Activated CD8-positive, alpha-beta T cell treated with anti-CD3 and anti-CD28 coated beads for 36 hours (primary cell): ENCODE data around the gene PID1. TPM values are rescaled to one million over a fixed set of nuclear protein-coding genes. Genes with fewer than 3 reads are reported as not detected.

Source experiments
- ATAC-seq: fragments of 200-7000 bp; cut with Tn5 transposase; one replicate; pipeline ENCODE4 v1.10.0; 2021; ENCODE audit warnings: mild to moderate bottlenecking, moderate library complexity
- CTCF ChIA-PET: fragments of 350-600 bp; sonication (Branson Sonifier 250); formaldehyde crosslinking; loops from one replicate; lab custom pipeline; 2021; ENCODE audit warnings: antibody characterized with exemption; lab: Charles Lee
- POLR2A ChIA-PET: fragments of 350-600 bp; sonication (Branson Sonifier 250); formaldehyde crosslinking; loops from one replicate; lab custom pipeline; 2021; ENCODE audit warnings: antibody characterized with exemption; lab: Charles Lee
- DNase-seq: peaks from one replicate; pipeline ENCODE4 v3.0.0-alpha.2; 2020
- H3K27ac Mint-ChIP-seq: one replicate; pipeline ENCODE4 v1.8.0; 2021; ENCODE audit warnings: mild to moderate bottlenecking, mixed read lengths
- H3K27me3 Mint-ChIP-seq: one replicate; pipeline ENCODE4 v1.8.0; 2021; ENCODE audit warnings: mixed read lengths
- H3K36me3 Mint-ChIP-seq: one replicate; pipeline ENCODE4 v1.8.0; 2021; ENCODE audit warnings: low read depth, mixed read lengths
- H3K4me1 Mint-ChIP-seq: one replicate; pipeline ENCODE4 v1.8.0; 2021; ENCODE audit warnings: low read depth, mixed read lengths
- H3K4me3 Mint-ChIP-seq: one replicate; pipeline ENCODE4 v1.8.0; 2021; ENCODE audit warnings: mild to moderate bottlenecking, moderate library complexity, mixed read lengths
- H3K9me3 Mint-ChIP-seq: one replicate; pipeline ENCODE4 v1.8.0; 2021; ENCODE audit warnings: mixed read lengths
- intact Hi-C: fragments of 100-400 bp; cut with micrococcal nuclease; formaldehyde crosslinking; loops from one replicate; pipeline ENCODE4 v1.10.0; 2022
- total RNA-seq, 2 experiments: library from RNA; stranded (reverse); gene quantifications; one replicate each; pipeline ENCODE4 v1.2.3, GENCODE V29; 2021
- TF ChIP-seq, protein P1 (sequence below): fragments of 200-600 bp; IDR thresholded peaks from one replicate; pipeline ENCODE4 v1.8.0; 2022; ENCODE audit warnings: antibody characterized with exemption, mild to moderate bottlenecking

The PID1 gene
- total RNA-seq, 2 experiments from 2014 or later, result not detected

DNA sequence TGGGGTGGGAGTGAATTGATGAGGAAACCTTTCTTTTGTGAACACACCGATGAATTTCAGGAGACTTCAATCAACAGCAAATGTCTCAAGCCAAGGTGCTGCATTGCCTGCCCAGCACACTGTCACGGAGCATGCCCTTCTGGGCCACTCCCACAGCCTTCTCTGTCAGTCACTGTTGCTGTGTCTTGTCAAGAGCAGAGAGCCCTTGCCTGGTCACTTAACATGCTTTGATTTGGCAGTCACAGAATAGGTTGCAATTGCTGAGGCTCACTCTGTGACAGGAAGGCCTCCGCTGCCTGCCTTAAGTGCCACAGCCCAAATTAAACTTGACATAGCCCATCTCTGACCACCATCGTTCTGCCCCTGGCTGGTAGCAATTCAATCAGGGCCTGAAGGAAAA, 225.4 kb downstream of the PID1 start:
- intact Hi-C loops, result no loop called here
- H3K27ac Mint-ChIP-seq, result no peak overlapping the region
- TF ChIP-seq, protein P1, sequence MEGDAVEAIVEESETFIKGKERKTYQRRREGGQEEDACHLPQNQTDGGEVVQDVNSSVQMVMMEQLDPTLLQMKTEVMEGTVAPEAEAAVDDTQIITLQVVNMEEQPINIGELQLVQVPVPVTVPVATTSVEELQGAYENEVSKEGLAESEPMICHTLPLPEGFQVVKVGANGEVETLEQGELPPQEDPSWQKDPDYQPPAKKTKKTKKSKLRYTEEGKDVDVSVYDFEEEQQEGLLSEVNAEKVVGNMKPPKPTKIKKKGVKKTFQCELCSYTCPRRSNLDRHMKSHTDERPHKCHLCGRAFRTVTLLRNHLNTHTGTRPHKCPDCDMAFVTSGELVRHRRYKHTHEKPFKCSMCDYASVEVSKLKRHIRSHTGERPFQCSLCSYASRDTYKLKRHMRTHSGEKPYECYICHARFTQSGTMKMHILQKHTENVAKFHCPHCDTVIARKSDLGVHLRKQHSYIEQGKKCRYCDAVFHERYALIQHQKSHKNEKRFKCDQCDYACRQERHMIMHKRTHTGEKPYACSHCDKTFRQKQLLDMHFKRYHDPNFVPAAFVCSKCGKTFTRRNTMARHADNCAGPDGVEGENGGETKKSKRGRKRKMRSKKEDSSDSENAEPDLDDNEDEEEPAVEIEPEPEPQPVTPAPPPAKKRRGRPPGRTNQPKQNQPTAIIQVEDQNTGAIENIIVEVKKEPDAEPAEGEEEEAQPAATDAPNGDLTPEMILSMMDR, result no peak
- H3K4me3 Mint-ChIP-seq, result no peak overlapping the region
- CTCF ChIA-PET, result no interaction called here
- H3K9me3 Mint-ChIP-seq, result no peaks in the 10 kb centered on the region
- ATAC-seq (no peak), DNase-seq (no peak)
- H3K36me3 Mint-ChIP-seq, result no peaks in the 10 kb centered on the region
- no peaks in the 10 kb centered on the region for H3K27me3 Mint-ChIP-seq
- POLR2A ChIA-PET, result no interaction called here
- no peaks in the 10 kb centered on the region for H3K4me1 Mint-ChIP-seq

DNA sequence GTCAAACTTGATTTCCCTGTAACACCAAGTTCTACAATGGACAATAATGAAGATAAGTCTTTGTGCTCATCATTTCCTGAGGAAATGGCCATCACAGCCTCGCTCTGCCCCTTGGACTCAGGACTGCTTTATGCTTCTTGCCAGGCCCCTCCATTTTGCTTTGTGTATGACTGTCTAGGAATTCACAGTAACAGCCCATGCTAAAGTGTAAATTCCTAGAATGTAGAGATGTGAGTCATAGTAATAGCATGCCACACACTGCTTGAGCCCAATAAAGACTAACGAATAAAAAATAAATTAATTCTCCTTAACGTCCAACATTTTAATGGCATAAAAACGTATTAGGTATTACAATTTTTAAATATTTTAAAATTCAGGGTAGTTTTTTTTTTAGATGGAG, 226.5 kb downstream of the PID1 start:
- no peak overlapping the region for H3K27ac Mint-ChIP-seq

DNA sequence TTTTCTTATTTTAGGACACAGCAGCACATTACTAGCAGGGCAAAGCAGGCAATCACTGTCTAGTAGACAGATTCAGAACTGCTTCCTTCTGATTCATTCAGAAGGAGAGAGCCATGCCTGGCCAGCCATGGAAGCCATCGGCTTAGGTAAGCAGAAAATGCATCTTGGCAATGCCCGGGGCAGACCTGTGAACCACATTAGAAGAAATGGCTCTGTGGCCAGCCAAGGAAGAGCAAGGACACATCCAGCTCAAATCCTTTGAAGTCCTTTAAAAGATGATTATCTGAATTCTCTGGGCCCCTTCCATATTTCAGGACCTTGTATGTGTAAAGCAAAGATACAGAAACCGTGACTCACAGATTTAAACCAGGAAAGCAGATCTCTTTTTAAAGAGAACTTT, 227.4 kb downstream of the PID1 start:
- ATAC-seq, result no peak

More for the DNA sequence above, 226.5 kb downstream of the PID1 start:
- DNase-seq (no peak), ATAC-seq (no peak)
- Mint-ChIP-seq H3K9me3 (no peaks in the 10 kb centered on the region), H3K36me3 (no peaks in the 10 kb centered on the region), H3K4me1 (no peaks in the 10 kb centered on the region), H3K27me3 (no peaks in the 10 kb centered on the region), H3K4me3 (no peak overlapping the region)
- POLR2A ChIA-PET, result no interaction called here
- CTCF ChIA-PET, result no interaction called here
- TF ChIP-seq, protein P1, result no peak
- intact Hi-C loops, result no loop called here

DNA sequence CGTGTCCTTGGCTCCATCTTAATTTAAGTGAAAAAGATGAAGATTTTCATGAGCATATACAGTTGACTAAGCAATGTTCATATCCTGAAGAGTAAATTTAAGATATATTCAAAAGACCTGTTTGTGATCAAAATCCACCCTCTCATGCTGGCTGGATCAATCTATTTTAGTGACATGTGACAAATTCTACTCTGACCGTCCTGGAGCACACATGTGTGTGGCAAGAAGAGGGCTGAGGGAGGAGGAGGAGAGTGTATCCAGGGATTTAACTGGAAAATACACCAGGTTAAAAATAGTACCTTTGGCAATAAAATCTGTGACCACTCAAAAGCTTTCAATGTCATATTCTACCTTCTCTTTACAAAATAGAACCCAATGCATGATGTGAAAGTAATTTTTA, 228.7 kb downstream of the PID1 start:
- TF ChIP-seq, protein P1, result no peak
- ChIA-PET CTCF (no interaction called here), POLR2A (no interaction called here)
- Mint-ChIP-seq H3K36me3 (no peaks in the 10 kb centered on the region), H3K27ac (no peak overlapping the region), H3K4me3 (no peak overlapping the region), H3K9me3 (no peaks in the 10 kb centered on the region), H3K4me1 (no peaks in the 10 kb centered on the region), H3K27me3 (no peaks in the 10 kb centered on the region)
- no peak for ATAC-seq
- no peak for DNase-seq
- intact Hi-C loops, result no loop called here

More for the DNA sequence above, 227.4 kb downstream of the PID1 start:
- Mint-ChIP-seq H3K27me3 (no peaks in the 10 kb centered on the region), H3K4me1 (no peaks in the 10 kb centered on the region), H3K27ac (no peak overlapping the region), H3K36me3 (no peaks in the 10 kb centered on the region), H3K4me3 (no peak overlapping the region), H3K9me3 (no peaks in the 10 kb centered on the region)
- CTCF ChIA-PET, result no interaction called here
- DNase-seq, result no peak
- POLR2A ChIA-PET, result no interaction called here
- TF ChIP-seq, protein P1, result no peak
- intact Hi-C loops, result no loop called here

DNA sequence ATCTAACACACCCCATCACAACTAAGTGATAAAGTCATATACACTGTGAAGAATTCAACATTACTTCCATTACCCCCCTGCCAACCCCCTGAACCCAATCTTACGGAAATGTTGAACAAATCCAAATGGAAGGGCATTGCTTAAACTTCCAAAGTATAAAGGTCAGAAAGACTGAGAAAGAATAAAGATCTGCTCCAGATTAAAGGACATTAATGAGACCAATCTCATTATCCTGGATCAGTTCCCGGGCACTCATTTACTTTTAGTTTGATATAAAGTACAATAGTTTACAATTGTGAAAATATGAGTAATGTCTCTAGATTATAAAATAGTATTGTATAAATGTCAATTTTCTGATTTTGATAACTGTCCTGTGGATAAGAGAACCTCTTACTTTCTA, 229.4 kb downstream of the PID1 start:
- intact Hi-C loops, result no loop called here
- Mint-ChIP-seq H3K9me3 (no peaks in the 10 kb centered on the region), H3K27ac (no peak overlapping the region), H3K4me3 (no peak overlapping the region), H3K36me3 (no peaks in the 10 kb centered on the region), H3K4me1 (no peaks in the 10 kb centered on the region), H3K27me3 (no peaks in the 10 kb centered on the region)
- ATAC-seq (no peak), DNase-seq (no peak)
- TF ChIP-seq, protein P1, result no peak
- ChIA-PET CTCF (no interaction called here), POLR2A (no interaction called here)
